GM23248 (cell line): ENCODE data around the gene TMEM163.

Source experiments
- EZH2 ChIP-seq: fragments of 200-600 bp; sonication (generic); IDR thresholded peaks from 2 replicates; pipeline ENCODE4 v1.6.1; 2018; ENCODE audit warnings: antibody characterized with exemption, mild to moderate bottlenecking; ENCODE audit not compliant: insufficient read depth, poor library complexity, severe bottlenecking
- EZH2phosphoT487 ChIP-seq: fragments of 200-600 bp; sonication (generic); IDR thresholded peaks from 2 replicates; pipeline ENCODE4 v1.6.1; 2018; ENCODE audit warnings: antibody characterized with exemption, moderate library complexity, mild to moderate bottlenecking, low read depth; ENCODE audit not compliant: insufficient read depth

GRCh38 chr2:134407154-134407890 lies 311.5 kb downstream of the TMEM163 start:
- TF ChIP-seq EZH2phosphoT487 (no peak), EZH2 (no peak)
